Activated CD8-positive, alpha-beta T cell treated with anti-CD3 and anti-CD28 coated beads for 36 hours (primary cell): ENCODE results near the gene RBM18. TPM values are rescaled to one million over a fixed set of nuclear protein-coding genes. Genes with fewer than 3 reads are reported as not detected.

Experiments used
- ATAC-seq: fragments of 200-7000 bp; cut with Tn5 transposase; one replicate; pipeline ENCODE4 v1.10.0; 2021; ENCODE audit warnings: mild to moderate bottlenecking, moderate library complexity
- CTCF ChIA-PET: fragments of 350-600 bp; sonication (Branson Sonifier 250); formaldehyde crosslinking; loops from one replicate; lab custom pipeline; 2021; ENCODE audit warnings: antibody characterized with exemption; lab: Charles Lee
- POLR2A ChIA-PET: fragments of 350-600 bp; sonication (Branson Sonifier 250); formaldehyde crosslinking; loops from one replicate; lab custom pipeline; 2021; ENCODE audit warnings: antibody characterized with exemption; lab: Charles Lee
- DNase-seq: peaks from one replicate; pipeline ENCODE4 v3.0.0-alpha.2; 2020
- H3K27ac Mint-ChIP-seq: one replicate; pipeline ENCODE4 v1.8.0; 2021; ENCODE audit warnings: mild to moderate bottlenecking, mixed read lengths
- H3K27me3 Mint-ChIP-seq: one replicate; pipeline ENCODE4 v1.8.0; 2021; ENCODE audit warnings: mixed read lengths
- H3K36me3 Mint-ChIP-seq: one replicate; pipeline ENCODE4 v1.8.0; 2021; ENCODE audit warnings: low read depth, mixed read lengths
- H3K4me1 Mint-ChIP-seq: one replicate; pipeline ENCODE4 v1.8.0; 2021; ENCODE audit warnings: low read depth, mixed read lengths
- H3K4me3 Mint-ChIP-seq: one replicate; pipeline ENCODE4 v1.8.0; 2021; ENCODE audit warnings: mild to moderate bottlenecking, moderate library complexity, mixed read lengths
- H3K9me3 Mint-ChIP-seq: one replicate; pipeline ENCODE4 v1.8.0; 2021; ENCODE audit warnings: mixed read lengths
- CTCF ChIP-seq: fragments of 200-600 bp; IDR thresholded peaks from one replicate; pipeline ENCODE4 v1.8.0; 2022; ENCODE audit warnings: antibody characterized with exemption, mild to moderate bottlenecking
- intact Hi-C: fragments of 100-400 bp; cut with micrococcal nuclease; formaldehyde crosslinking; loops from one replicate; pipeline ENCODE4 v1.10.0; 2022
- total RNA-seq, 2 experiments: library from RNA; stranded (reverse); gene quantifications; one replicate each; pipeline ENCODE4 v1.2.3, GENCODE V29; 2021

RBM18 gene, protein sequence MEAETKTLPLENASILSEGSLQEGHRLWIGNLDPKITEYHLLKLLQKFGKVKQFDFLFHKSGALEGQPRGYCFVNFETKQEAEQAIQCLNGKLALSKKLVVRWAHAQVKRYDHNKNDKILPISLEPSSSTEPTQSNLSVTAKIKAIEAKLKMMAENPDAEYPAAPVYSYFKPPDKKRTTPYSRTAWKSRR
- 10 to 100 TPM; 24.3 to 28.6 TPM for total RNA-seq

DNA sequence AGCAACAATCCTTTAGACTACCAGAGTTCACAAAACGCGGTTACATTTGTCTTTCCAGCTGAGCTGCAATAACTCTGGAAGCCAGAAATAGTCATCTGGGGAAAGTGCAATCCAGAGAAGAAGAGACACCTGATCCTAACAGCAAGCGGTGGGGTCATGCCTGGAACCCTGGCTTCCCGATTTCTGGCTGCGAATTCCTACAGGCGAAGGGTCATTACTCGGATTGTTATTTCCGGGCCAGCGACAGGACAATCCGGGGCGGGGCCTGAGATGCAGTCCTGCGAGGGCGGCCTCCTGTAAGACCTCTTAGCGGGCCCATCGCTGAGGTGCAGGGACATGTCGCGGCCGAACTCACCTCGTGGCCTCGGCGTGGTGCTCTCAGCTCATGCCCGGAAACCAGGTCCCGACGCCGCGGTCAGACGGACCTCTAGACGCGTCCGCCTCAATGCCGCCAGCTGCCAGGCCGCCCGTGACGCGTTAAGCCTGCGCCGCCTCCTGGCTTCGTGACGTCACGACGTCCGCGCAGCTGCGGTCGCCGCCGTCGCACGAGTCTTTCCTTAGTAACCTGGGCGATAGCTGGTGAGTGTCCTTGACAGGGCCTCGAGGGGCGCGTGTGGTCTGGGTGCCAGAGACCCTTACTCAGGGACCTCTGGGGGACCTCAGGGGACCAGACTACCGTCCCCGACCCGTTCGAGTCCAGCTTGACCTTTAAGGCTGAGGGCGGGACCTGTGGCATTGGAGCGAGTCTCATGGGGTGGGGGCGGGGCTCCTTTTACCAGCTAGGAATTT, at the start of gene RBM18, which contains the start of gene MRRF:
Gene RBM18, minus strand, starts transcription at position 481 of the 789 bp plus-strand sequence. CDS start 3,348 bp downstream, outside the sequence.
Gene MRRF, plus strand, starts transcription at position 523 of the 789 bp plus-strand sequence. CDS start 6,010 bp downstream, outside the sequence.
- peak; percentile 92 for DNase-seq
- ChIA-PET POLR2A (interaction anchor here (0.6 to 2.4 kb wide), 17 partner anchors 9 to 640 kb away, joined by 3 to 10 read pairs (median 4); partner anchors contain the start of genes MORN5, NDUFA8 and TTLL11), CTCF (interaction anchor here (0.8 to 3.2 kb wide), 7 partner anchors 17 to 234 kb away, joined by 3 to 12 read pairs (median 6); no protein-coding TSS in a partner anchor)
- intact Hi-C loops: loop anchor here (10.0 kb wide), 1 partner anchor 80 kb away; no protein-coding TSS in a partner anchor
- H3K36me3 Mint-ChIP-seq: peaks cover 33% of the 10 kb centered on the region
- peak; percentile 81 for ATAC-seq
- H3K27ac Mint-ChIP-seq: peak within 1 kb of the TSS; percentile 100
- TF ChIP-seq CTCF: no peak
- peak within 1 kb of the TSS; percentile 84 for H3K4me3 Mint-ChIP-seq
- peaks cover 41% of the 10 kb centered on the region for H3K4me1 Mint-ChIP-seq
- no peaks in the 10 kb centered on the region for H3K27me3 Mint-ChIP-seq
- H3K9me3 Mint-ChIP-seq: no peaks in the 10 kb centered on the region

DNA sequence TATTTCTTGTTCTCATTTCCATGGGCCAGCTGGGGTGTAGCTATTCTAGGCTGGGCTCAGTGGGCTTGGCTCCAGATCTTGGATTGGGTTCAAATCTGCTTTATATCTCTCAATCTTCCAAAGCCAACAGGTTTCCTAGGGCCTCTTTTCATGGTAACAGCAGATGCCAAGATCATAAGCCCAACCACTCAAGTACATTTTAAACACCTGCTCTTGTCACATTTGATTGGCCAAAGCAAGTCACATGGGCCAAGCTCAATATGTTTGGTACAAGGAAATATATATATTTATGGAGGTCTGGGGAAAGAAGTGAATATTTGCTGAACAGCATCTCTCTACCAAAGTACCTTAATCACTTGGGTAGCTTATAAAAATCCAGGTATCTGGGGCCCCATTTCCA, 49.5 kb upstream of the RBM18 start:
- no peak for TF ChIP-seq CTCF
- DNase-seq (no peak), ATAC-seq (no peak)
- CTCF ChIA-PET: interaction anchor here (1.1 to 1.8 kb wide), 2 partner anchors 36 to 189 kb away, joined by 5 to 6 read pairs; no protein-coding TSS in a partner anchor
- Mint-ChIP-seq H3K9me3 (no peaks in the 10 kb centered on the region), H3K27ac (no peak overlapping the region), H3K4me1 (no peaks in the 10 kb centered on the region), H3K4me3 (no peak overlapping the region), H3K36me3 (peaks cover 35% of the 10 kb centered on the region), H3K27me3 (no peaks in the 10 kb centered on the region)
- POLR2A ChIA-PET: no interaction called here
- intact Hi-C loops: no loop called here

- no peak overlapping the region for H3K27ac Mint-ChIP-seq
- no peak for TF ChIP-seq CTCF
- POLR2A ChIA-PET: interaction anchor here (0.7 kb wide), 1 partner anchor 44 kb away, joined by 3 read pairs; no protein-coding TSS in a partner anchor
- no peak for ATAC-seq
- H3K4me3 Mint-ChIP-seq: no peak overlapping the region
- intact Hi-C loops: no loop called here
- no peaks in the 10 kb centered on the region for H3K4me1 Mint-ChIP-seq
- no peaks in the 10 kb centered on the region for H3K9me3 Mint-ChIP-seq
- peaks cover 47% of the 10 kb centered on the region for H3K36me3 Mint-ChIP-seq
- H3K27me3 Mint-ChIP-seq: no peaks in the 10 kb centered on the region
- CTCF ChIA-PET: interaction anchor here (1.0 kb wide), 1 partner anchor 187 kb away, joined by 3 read pairs; no protein-coding TSS in a partner anchor
- DNase-seq: no peak
Measured at GRCh38 chr9:122309861-122310260, 45.2 kb upstream of the RBM18 start.

GRCh38 chr9:122307925-122308324, 43.3 kb upstream of the RBM18 start:
- Mint-ChIP-seq H3K36me3 (peaks cover 40% of the 10 kb centered on the region), H3K4me3 (no peak overlapping the region), H3K9me3 (no peaks in the 10 kb centered on the region), H3K27me3 (no peaks in the 10 kb centered on the region), H3K27ac (no peak overlapping the region), H3K4me1 (no peaks in the 10 kb centered on the region)
- intact Hi-C loops: no loop called here
- no peak for TF ChIP-seq CTCF
- ChIA-PET CTCF (interaction anchor here (1.5 to 1.7 kb wide), 2 partner anchors 183 to 209 kb away, joined by 4 to 6 read pairs; no protein-coding TSS in a partner anchor), POLR2A (no interaction called here)
- no peak for ATAC-seq
- DNase-seq: no peak
